ENCODE results near the gene SEBOX. TPM values are rescaled to one million over a fixed set of nuclear protein-coding genes. Genes with fewer than 3 reads are reported as not detected.

SEBOX gene
- total RNA-seq, 1 donor from 2014 or later, result not detected

GRCh38 chr17:28319598-28319935 is 45.4 kb downstream of the SEBOX start:
- peak overlapping the region; percentile 94 for H3K4me3 Mint-ChIP-seq
- no peaks in the 10 kb centered on the region for H3K9me3 Mint-ChIP-seq
- H3K4me1 Mint-ChIP-seq, result peaks cover 58% of the 10 kb centered on the region
- H3K27me3 Mint-ChIP-seq (ENCODE audit: low read depth), result no peaks in the 10 kb centered on the region
- peak overlapping the region; percentile 96 for H3K27ac Mint-ChIP-seq (ENCODE audit: unreplicated experiment)
- TF ChIP-seq, protein P1, sequence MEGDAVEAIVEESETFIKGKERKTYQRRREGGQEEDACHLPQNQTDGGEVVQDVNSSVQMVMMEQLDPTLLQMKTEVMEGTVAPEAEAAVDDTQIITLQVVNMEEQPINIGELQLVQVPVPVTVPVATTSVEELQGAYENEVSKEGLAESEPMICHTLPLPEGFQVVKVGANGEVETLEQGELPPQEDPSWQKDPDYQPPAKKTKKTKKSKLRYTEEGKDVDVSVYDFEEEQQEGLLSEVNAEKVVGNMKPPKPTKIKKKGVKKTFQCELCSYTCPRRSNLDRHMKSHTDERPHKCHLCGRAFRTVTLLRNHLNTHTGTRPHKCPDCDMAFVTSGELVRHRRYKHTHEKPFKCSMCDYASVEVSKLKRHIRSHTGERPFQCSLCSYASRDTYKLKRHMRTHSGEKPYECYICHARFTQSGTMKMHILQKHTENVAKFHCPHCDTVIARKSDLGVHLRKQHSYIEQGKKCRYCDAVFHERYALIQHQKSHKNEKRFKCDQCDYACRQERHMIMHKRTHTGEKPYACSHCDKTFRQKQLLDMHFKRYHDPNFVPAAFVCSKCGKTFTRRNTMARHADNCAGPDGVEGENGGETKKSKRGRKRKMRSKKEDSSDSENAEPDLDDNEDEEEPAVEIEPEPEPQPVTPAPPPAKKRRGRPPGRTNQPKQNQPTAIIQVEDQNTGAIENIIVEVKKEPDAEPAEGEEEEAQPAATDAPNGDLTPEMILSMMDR (conservative IDR thresholded peaks at IDR 0.05), result no peak
- H3K36me3 Mint-ChIP-seq (ENCODE audit: low read depth), result peaks cover 4% of the 10 kb centered on the region
- no peak for DNase-seq (ENCODE audit: low read depth, low spot score)

GRCh38 chr17:28318759-28319597 is 46.0 kb downstream of the SEBOX start, which contains the start of gene TMEM97:
Gene TMEM97, plus strand, starts transcription at chr17:28319200. Its CDS starts 40 bp downstream, at chr17:28319240.
- Mint-ChIP-seq H3K4me3 (peak within 1 kb of the TSS; percentile 94), H3K36me3 (ENCODE audit: low read depth) (peaks cover 4% of the 10 kb centered on the region), H3K9me3 (no peaks in the 10 kb centered on the region), H3K27ac (ENCODE audit: unreplicated experiment) (peak within 1 kb of the TSS; percentile 97), H3K4me1 (peaks cover 57% of the 10 kb centered on the region), H3K27me3 (ENCODE audit: low read depth) (no peaks in the 10 kb centered on the region)
- peak; percentile 92 for DNase-seq (ENCODE audit: low read depth, low spot score)
- TF ChIP-seq, protein P1 (conservative IDR thresholded peaks at IDR 0.05), result no peak

DNA sequence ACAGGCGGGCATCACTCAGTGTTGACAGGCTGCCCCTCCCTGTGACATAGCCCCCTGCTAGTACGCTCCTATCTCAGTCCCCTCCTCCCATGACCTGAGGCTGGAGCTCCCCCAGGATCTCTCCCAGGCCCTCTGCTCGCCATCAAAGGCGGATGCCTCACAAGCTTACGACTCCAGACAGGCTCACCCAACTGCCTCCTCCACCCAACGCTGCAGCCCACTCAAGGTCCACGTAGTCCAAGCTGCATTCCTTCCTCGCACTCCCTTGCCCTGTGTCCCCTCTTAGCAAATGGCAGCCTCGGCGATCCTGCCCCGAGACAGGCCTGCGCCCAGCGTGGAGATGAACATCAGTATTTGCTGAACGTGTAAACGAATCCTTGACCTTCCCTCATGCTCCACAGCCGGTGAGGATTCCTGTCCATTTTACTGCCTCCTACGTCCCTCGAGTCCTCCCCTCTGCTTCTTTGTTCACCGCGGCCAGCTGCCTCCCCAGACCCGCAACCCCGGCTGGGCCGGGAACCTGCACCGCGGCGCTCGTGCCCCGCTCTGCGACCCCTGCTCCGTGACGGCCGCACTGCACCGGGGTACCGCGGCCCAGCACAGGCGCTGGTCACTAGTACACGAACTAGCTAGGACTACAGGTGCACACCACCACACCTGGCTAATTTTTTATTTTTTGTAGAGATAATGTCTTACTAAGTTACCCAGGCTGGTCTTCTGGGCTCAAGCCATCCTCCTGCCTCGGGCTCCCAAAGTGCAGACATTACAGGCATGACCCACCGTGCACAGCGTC is 46.8 kb downstream of the SEBOX start:
- no peaks in the 10 kb centered on the region for H3K9me3 Mint-ChIP-seq
- peak overlapping the region; percentile 97 for H3K27ac Mint-ChIP-seq (ENCODE audit: unreplicated experiment)
- H3K36me3 Mint-ChIP-seq (ENCODE audit: low read depth), result peaks cover 4% of the 10 kb centered on the region
- H3K4me3 Mint-ChIP-seq, result peak overlapping the region; percentile 94
- TF ChIP-seq, protein P1 (conservative IDR thresholded peaks at IDR 0.05), result no peak
- no peaks in the 10 kb centered on the region for H3K27me3 Mint-ChIP-seq (ENCODE audit: low read depth)
- H3K4me1 Mint-ChIP-seq, result peaks cover 56% of the 10 kb centered on the region
- peak; percentile 36 for DNase-seq (ENCODE audit: low read depth, low spot score)

GRCh38 chr17:28317099-28317965 is 47.7 kb downstream of the SEBOX start:
- peak overlapping the region; percentile 94 for H3K4me3 Mint-ChIP-seq
- H3K4me1 Mint-ChIP-seq, result peaks cover 48% of the 10 kb centered on the region
- no peak for DNase-seq (ENCODE audit: low read depth, low spot score)
- peaks cover 4% of the 10 kb centered on the region for H3K36me3 Mint-ChIP-seq (ENCODE audit: low read depth)
- no peaks in the 10 kb centered on the region for H3K9me3 Mint-ChIP-seq
- H3K27ac Mint-ChIP-seq (ENCODE audit: unreplicated experiment), result peak overlapping the region; percentile 97
- TF ChIP-seq, protein P1 (conservative IDR thresholded peaks at IDR 0.05), result no peak
- H3K27me3 Mint-ChIP-seq (ENCODE audit: low read depth), result no peaks in the 10 kb centered on the region
